ENCODE measurements around the gene GIPC2. TPM values are rescaled to one million over a fixed set of nuclear protein-coding genes. Genes with fewer than 3 reads are reported as not detected.
A peak's percentile ranks its signal among the peaks of the same experiment; 100 is the strongest.

GIPC2 gene
- polyA plus RNA-seq, 1 donor (not counting 4 experiments of a cell fraction or from before 2014, with no cell fraction given): 0.28 TPM

DNA sequence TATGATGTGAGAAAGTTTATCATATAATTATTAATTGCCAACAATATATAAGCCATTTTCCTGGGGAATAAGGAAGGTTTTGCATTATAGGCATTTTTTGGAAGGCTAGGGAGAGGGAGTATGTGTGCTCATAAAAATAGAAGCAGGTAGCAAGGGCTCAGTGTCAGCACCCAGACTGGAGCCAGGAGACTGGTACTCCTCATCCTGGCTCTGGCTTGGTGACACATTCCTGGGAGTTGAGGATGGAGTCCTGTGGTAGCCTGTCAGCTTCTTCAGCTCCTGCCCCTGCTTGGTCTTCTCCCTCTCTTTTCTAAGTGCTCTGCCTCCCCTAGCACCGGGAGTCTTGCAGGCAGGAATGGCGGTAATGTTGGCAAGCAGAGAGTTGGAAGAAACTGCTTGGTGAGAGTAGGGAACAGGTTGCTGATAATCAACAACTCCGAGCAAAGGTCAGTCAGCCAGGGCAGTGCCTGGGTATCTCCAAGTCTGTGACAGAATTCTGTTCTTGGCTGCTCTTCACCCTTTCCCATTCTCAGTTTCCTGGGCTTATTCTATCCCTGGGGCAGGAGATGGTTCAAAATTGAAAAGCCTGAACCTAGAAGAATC lies 23.0 kb downstream of the GIPC2 start:
- Histone ChIP-seq H3K9ac (ENCODE audit: control insufficient read depth, extremely low read depth, insufficient read depth, low read length) (no peak overlapping the region), H3K27ac (ENCODE audit: control insufficient read depth, insufficient read depth, low read length) (no peak overlapping the region), H2AFZ (ENCODE audit: control insufficient read depth, low read length) (no peak overlapping the region), H3K4me1 (ENCODE audit: control insufficient read depth, extremely low read depth, insufficient read depth, low read length) (peaks cover 24% of the 10 kb centered on the region), H4K20me1 (ENCODE audit: control insufficient read depth, extremely low read depth, insufficient read depth, low read length) (no peaks in the 10 kb centered on the region), H3K4me3 (ENCODE audit: control insufficient read depth in 2 of 3, extremely low read depth in 1 of 3, insufficient read depth in 2 of 3, low read depth in 1 of 3, low read length in 3 of 3) (no peak overlapping the region), H3K36me3 (ENCODE audit: control insufficient read depth in 2 of 2, extremely low read depth in 1 of 2, insufficient read depth in 2 of 2, low read length in 2 of 2) (no peaks in the 10 kb centered on the region), H3K79me2 (ENCODE audit: control insufficient read depth, insufficient read depth, low read length) (no peaks in the 10 kb centered on the region), H3K4me2 (ENCODE audit: control insufficient read depth, extremely low read depth, insufficient read depth, low read depth, low read length) (no peak overlapping the region), H3K27me3 (ENCODE audit: control insufficient read depth, extremely low read depth, insufficient read depth, low read length) (no peaks in the 10 kb centered on the region), H3K9me1 (ENCODE audit: control insufficient read depth, extremely low read depth, insufficient read depth, low read length) (no peaks in the 10 kb centered on the region), H3K9me3 (ENCODE audit: control insufficient read depth, low read depth, low read length) (no peaks in the 10 kb centered on the region)
- FAIRE-seq (no peak), DNase-seq (ENCODE audit: low read depth, low spot score) (no peak)
- TF ChIP-seq CTCF (optimal IDR thresholded peaks at IDR 0.05 in 1 of 3, IDR thresholded peaks at IDR 0.05 in 1 of 3, conservative IDR thresholded peaks at IDR 0.05 in 1 of 3; ENCODE audit: extremely low read depth in 1 of 3, insufficient read depth in 2 of 3, low read length in 3 of 3) (no peak), EZH2 (IDR thresholded peaks at IDR 0.05; ENCODE audit: low read length) (no peak)
- dilution Hi-C loops (cut with MboI; ENCODE audit: extremely low pct_ligation_motif_present, low sequenced_read_pairs): no loop called here

DNA sequence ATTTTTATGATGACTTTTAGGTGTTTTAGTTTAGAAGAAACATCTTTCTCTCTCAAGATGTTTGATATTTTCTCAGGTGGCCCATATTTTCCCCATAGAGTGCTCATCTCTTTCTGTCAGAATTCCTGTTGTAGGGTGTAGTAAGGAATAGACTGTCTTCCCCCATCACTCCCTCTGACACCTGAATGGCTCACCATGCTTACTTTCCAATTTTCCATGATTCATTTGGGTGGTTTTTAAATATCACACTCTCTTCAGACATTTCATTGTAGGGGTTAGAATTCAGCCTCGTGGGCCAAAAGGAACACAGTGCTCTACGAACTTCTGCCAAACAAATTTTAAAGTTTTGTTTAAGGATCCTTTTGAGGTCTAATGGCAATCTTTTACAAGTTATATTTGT lies 24.0 kb downstream of the GIPC2 start:
- TF ChIP-seq CTCF (optimal IDR thresholded peaks at IDR 0.05 in 1 of 3, IDR thresholded peaks at IDR 0.05 in 1 of 3, conservative IDR thresholded peaks at IDR 0.05 in 1 of 3; ENCODE audit: extremely low read depth in 1 of 3, insufficient read depth in 2 of 3, low read length in 3 of 3): no peak
- no peak for TF ChIP-seq EZH2 (IDR thresholded peaks at IDR 0.05; ENCODE audit: low read length)
- H3K9me1 ChIP-seq (ENCODE audit: control insufficient read depth, extremely low read depth, insufficient read depth, low read length): no peaks in the 10 kb centered on the region
- no peak overlapping the region for H3K27ac ChIP-seq (ENCODE audit: control insufficient read depth, insufficient read depth, low read length)
- no peaks in the 10 kb centered on the region for H3K27me3 ChIP-seq (ENCODE audit: control insufficient read depth, extremely low read depth, insufficient read depth, low read length)
- FAIRE-seq: peak; percentile 5
- H3K9ac ChIP-seq (ENCODE audit: control insufficient read depth, extremely low read depth, insufficient read depth, low read length): no peak overlapping the region
- no peaks in the 10 kb centered on the region for H3K9me3 ChIP-seq (ENCODE audit: control insufficient read depth, low read depth, low read length)
- H2AFZ ChIP-seq (ENCODE audit: control insufficient read depth, low read length): no peak overlapping the region
- no peaks in the 10 kb centered on the region for H4K20me1 ChIP-seq (ENCODE audit: control insufficient read depth, extremely low read depth, insufficient read depth, low read length)
- no peaks in the 10 kb centered on the region for H3K79me2 ChIP-seq (ENCODE audit: control insufficient read depth, insufficient read depth, low read length)
- peaks cover 24% of the 10 kb centered on the region for H3K4me1 ChIP-seq (ENCODE audit: control insufficient read depth, extremely low read depth, insufficient read depth, low read length)
- dilution Hi-C loops (cut with MboI; ENCODE audit: extremely low pct_ligation_motif_present, low sequenced_read_pairs): no loop called here
- peak overlapping the region; percentile 8 for H3K4me2 ChIP-seq (ENCODE audit: control insufficient read depth, extremely low read depth, insufficient read depth, low read depth, low read length)
- no peak overlapping the region for H3K4me3 ChIP-seq (ENCODE audit: control insufficient read depth in 2 of 3, extremely low read depth in 1 of 3, insufficient read depth in 2 of 3, low read depth in 1 of 3, low read length in 3 of 3)
- H3K36me3 ChIP-seq (ENCODE audit: control insufficient read depth in 2 of 2, extremely low read depth in 1 of 2, insufficient read depth in 2 of 2, low read length in 2 of 2): no peaks in the 10 kb centered on the region
- no peak for DNase-seq (ENCODE audit: low read depth, low spot score)

All from keratinocyte (primary cell).